ENCODE measurements around the gene CNTNAP3. TPM values are rescaled to one million over a fixed set of nuclear protein-coding genes. Genes with fewer than 3 reads are reported as not detected.
"Not testable (repeated sequence)": the region's sequence is repeated elsewhere in the genome, so short reads cannot be mapped to it uniquely, and the experiment has no call there.

Gene CNTNAP3
- not detected for total RNA-seq
- not detected for polyA plus RNA-seq

DNA sequence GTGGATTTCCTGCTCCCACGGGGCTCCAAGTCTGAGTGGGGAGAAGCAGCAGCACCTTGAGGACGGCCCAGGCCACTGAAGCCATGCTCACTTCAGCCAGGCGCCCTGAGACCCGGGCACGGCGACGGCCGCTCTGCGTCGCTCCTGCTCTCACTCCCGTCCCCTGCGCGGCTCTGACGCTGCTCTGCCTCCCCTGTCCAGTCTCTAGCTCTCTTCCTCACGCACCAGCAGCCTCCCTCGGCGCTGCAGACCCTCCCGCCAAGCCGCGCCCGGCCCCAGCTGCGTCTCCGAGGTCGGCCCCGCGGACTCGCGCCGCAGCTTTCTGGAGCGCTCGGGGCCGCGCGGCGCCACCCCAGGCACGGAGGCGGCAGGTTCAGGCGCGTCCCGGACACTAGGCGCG lies at the start of gene CNTNAP3:
CNTNAP3 (minus strand) TSS at position 188 of the 400 bp plus-strand sequence; CDS start at position 85, 103 bp downstream.
- H3K27ac ChIP-seq (ENCODE audit: low read depth, low read length); H3K4me1 ChIP-seq (ENCODE audit: insufficient read depth, low read length); DNase-seq; H3K36me3 ChIP-seq (ENCODE audit: insufficient read depth, low read length); CTCF ChIA-PET; H3K9me3 ChIP-seq (ENCODE audit: low read length); H3K27me3 ChIP-seq (ENCODE audit: insufficient read depth, low read length, poor library complexity, severe bottlenecking); H3K27me3 Mint-ChIP-seq; H3K4me3 Mint-ChIP-seq; H3K36me3 Mint-ChIP-seq; H3K9me3 Mint-ChIP-seq; H3K4me3 ChIP-seq (ENCODE audit: low read length); H3K4me1 Mint-ChIP-seq; POLR2A ChIA-PET; H3K27ac Mint-ChIP-seq: not testable (repeated sequence)

DNA sequence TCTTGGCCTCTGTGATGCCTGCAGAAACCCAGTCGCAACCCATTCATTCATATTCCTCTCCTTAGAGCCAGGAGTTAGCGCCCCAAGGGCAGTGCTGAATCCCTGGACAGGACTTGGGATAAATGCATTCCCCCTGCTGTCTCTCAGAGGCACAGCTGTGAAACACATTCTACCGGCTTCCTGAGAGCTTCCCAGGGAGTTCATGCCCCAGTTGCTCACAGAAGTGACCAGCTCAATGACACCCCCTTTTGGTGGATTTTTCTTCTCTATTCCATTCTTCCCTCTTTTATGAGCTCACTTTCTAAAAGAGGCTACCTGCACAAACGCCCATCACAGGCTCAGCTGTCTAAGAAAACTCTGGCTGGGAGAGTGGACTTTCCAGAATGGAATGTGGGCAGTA lies 8.0 kb downstream of the CNTNAP3 start:
- H3K36me3 Mint-ChIP-seq; DNase-seq; H3K36me3 ChIP-seq (ENCODE audit: insufficient read depth, low read length); H3K27ac ChIP-seq (ENCODE audit: low read depth, low read length); CTCF ChIA-PET; H3K27ac Mint-ChIP-seq; H3K4me3 Mint-ChIP-seq; H3K27me3 Mint-ChIP-seq; H3K27me3 ChIP-seq (ENCODE audit: insufficient read depth, low read length, poor library complexity, severe bottlenecking); H3K9me3 ChIP-seq (ENCODE audit: low read length); POLR2A ChIA-PET; H3K4me1 ChIP-seq (ENCODE audit: insufficient read depth, low read length); H3K4me3 ChIP-seq (ENCODE audit: low read length); H3K9me3 Mint-ChIP-seq; H3K4me1 Mint-ChIP-seq: not testable (repeated sequence)

DNA sequence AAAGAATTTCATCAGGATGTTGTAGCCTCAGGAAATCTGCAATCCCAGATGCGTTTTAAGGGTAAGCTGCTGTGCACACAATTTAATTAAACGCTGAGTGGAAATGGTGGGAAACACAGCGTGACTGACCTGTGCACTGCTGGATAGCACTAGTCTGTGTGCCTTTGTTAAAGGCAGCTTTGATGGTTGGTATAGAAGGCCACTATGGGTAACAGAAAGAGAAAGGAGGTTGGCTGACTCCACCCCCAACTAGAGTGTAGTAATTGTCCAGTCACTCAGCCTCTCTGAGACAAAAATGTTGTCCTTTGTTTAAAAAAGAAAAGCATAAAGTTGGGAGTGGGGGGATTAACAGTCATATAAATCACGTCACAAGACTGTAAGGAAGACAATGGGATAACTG lies 45.5 kb downstream of the CNTNAP3 start:
- H3K27ac Mint-ChIP-seq; H3K27me3 ChIP-seq (ENCODE audit: insufficient read depth, low read length, poor library complexity, severe bottlenecking); H3K4me1 Mint-ChIP-seq; H3K9me3 ChIP-seq (ENCODE audit: low read length); H3K27ac ChIP-seq (ENCODE audit: low read depth, low read length); DNase-seq; CTCF ChIA-PET; H3K36me3 Mint-ChIP-seq; H3K27me3 Mint-ChIP-seq; POLR2A ChIA-PET; H3K4me3 Mint-ChIP-seq; H3K9me3 Mint-ChIP-seq; H3K4me3 ChIP-seq (ENCODE audit: low read length); H3K36me3 ChIP-seq (ENCODE audit: insufficient read depth, low read length); H3K4me1 ChIP-seq (ENCODE audit: insufficient read depth, low read length): not testable (repeated sequence)

DNA sequence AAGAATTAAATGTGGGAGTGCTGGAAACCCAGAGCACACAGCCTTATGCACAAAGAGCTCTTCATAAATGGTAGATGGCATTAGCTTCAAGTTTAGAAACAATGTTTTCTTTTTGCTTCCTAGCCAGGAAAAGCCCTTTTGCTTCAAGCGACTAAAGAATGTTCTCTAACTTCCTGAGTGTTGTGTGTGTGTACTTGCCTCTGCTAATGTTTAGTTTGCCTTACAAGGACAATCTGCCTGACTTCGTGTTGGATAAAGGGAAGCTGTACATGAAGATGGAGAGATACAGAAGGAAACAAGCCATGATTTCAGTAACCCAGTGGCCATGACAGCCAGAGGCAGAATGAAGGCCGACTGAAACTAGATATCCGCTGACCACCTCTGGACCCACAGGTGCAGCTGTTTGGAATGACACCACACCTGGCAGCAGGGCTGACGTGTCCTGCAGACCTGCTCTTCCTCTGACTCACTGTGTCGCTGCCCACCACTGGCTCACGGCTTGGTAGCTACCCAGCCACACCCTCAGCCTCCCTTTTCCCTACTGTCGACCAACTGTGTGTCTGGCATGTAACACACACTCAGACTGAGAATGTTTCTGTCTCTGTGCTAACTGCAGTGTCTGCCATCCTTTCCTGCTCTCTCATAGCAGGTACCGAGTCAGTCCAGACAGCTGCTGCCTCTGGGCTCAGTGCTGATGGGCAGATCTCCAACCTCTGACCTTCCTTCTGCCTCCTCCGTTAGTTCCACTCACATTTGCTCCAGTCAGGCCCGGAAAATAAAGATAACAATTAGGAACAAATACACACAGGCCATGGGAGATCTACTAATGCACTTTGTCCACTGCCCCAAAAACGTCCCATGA lies 55.6 kb downstream of the CNTNAP3 start:
- POLR2A ChIA-PET; H3K4me3 Mint-ChIP-seq; H3K27ac ChIP-seq (ENCODE audit: low read depth, low read length); H3K9me3 Mint-ChIP-seq; H3K4me1 Mint-ChIP-seq; H3K27me3 ChIP-seq (ENCODE audit: insufficient read depth, low read length, poor library complexity, severe bottlenecking); H3K27me3 Mint-ChIP-seq; CTCF ChIA-PET; H3K4me3 ChIP-seq (ENCODE audit: low read length); H3K9me3 ChIP-seq (ENCODE audit: low read length); H3K4me1 ChIP-seq (ENCODE audit: insufficient read depth, low read length); H3K27ac Mint-ChIP-seq; DNase-seq; H3K36me3 ChIP-seq (ENCODE audit: insufficient read depth, low read length); H3K36me3 Mint-ChIP-seq: not testable (repeated sequence)

DNA sequence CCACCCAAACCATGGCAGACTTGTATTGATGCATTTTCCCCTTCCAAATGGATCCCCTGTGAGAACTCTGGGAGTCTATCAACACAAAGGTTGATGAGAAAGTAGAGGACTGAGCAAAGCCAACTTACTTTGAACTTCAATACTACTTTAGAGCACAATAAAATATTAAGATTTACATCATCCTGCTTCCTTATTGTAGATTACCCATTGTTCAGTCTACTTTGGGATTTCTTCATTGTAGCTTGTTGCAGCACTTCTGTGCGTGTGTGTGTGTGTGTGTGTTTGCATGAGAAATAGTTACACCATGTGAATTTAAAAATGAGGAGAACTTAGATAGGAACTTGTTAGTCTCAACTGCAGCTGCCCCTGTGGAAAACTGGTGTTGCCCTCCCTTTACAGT lies 72.0 kb downstream of the CNTNAP3 start:
- POLR2A ChIA-PET; H3K9me3 Mint-ChIP-seq; DNase-seq; H3K4me1 ChIP-seq (ENCODE audit: insufficient read depth, low read length); H3K9me3 ChIP-seq (ENCODE audit: low read length); H3K4me1 Mint-ChIP-seq; H3K27me3 ChIP-seq (ENCODE audit: insufficient read depth, low read length, poor library complexity, severe bottlenecking); CTCF ChIA-PET; H3K27ac Mint-ChIP-seq; H3K4me3 Mint-ChIP-seq; H3K36me3 ChIP-seq (ENCODE audit: insufficient read depth, low read length); H3K36me3 Mint-ChIP-seq; H3K27me3 Mint-ChIP-seq; H3K27ac ChIP-seq (ENCODE audit: low read depth, low read length); H3K4me3 ChIP-seq (ENCODE audit: low read length): not testable (repeated sequence)

DNA sequence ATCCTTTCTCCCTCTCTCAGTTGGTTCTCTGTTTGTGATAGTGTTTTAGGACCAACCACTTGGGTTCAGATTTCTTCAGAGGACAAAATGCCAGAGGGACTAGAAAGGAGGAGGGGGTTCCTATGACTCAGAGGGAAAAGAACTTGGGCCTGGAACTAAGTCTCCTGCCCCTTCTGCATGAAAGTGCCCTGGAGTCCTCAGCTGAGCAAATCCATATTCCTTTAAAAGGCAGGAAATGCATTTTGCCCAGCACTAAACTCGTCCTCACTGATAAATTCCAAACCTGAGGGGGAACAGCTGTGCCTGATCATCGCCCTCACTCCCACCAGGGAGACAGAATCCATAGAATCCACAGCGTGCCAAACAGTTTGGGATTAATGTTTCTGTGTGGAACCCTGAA lies 78.2 kb downstream of the CNTNAP3 start:
- H3K27ac ChIP-seq (ENCODE audit: low read depth, low read length); H3K4me1 Mint-ChIP-seq; H3K36me3 Mint-ChIP-seq; H3K27ac Mint-ChIP-seq; H3K4me3 Mint-ChIP-seq; H3K9me3 Mint-ChIP-seq; DNase-seq; H3K4me3 ChIP-seq (ENCODE audit: low read length); H3K27me3 ChIP-seq (ENCODE audit: insufficient read depth, low read length, poor library complexity, severe bottlenecking); CTCF ChIA-PET; H3K4me1 ChIP-seq (ENCODE audit: insufficient read depth, low read length); H3K36me3 ChIP-seq (ENCODE audit: insufficient read depth, low read length); H3K27me3 Mint-ChIP-seq; POLR2A ChIA-PET; H3K9me3 ChIP-seq (ENCODE audit: low read length): not testable (repeated sequence)

DNA sequence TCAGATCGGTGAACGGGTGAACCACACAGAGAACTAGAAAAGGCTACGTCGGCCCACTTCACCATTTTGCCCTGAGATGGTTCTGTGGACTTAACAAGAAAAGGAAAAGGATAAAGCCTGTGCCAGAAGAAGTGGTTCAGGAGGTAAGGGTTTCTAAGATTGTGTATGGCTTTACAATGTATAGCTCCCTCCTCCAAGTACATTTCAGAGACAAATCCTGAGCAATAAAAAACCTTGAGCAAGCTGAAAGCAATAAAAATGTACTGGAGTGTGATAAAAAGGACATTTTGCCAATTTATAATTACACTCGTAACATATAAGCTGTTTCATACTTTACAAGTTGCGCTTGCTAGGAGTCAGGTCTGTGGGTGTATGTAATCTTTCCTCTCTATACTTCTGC lies 81.3 kb downstream of the CNTNAP3 start:
- H3K4me1 ChIP-seq (ENCODE audit: insufficient read depth, low read length); H3K27me3 ChIP-seq (ENCODE audit: insufficient read depth, low read length, poor library complexity, severe bottlenecking); DNase-seq; H3K9me3 Mint-ChIP-seq; CTCF ChIA-PET; H3K36me3 ChIP-seq (ENCODE audit: insufficient read depth, low read length); H3K27me3 Mint-ChIP-seq; H3K9me3 ChIP-seq (ENCODE audit: low read length); H3K4me3 ChIP-seq (ENCODE audit: low read length); H3K27ac ChIP-seq (ENCODE audit: low read depth, low read length); H3K36me3 Mint-ChIP-seq; H3K4me1 Mint-ChIP-seq; H3K4me3 Mint-ChIP-seq; H3K27ac Mint-ChIP-seq; POLR2A ChIA-PET: not testable (repeated sequence)

DNA sequence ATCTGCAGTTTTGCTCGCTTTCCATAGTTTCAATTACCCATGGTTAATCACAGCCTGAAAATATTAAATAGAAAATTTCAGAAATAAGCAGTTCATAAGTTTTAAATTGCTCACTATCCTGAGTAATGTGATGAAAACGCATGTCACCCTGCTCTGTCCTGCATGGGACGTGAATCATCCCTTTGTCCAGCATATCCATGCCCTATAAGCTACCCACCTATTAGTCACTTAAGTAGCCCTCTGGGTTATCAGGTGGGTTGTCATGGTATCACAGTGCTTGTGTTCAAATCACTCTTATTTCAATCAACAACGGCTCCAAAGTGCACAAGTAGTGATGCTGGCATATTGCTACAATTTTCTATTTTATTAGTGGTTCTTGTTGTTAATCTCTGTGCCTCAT lies 82.1 kb downstream of the CNTNAP3 start:
- H3K36me3 ChIP-seq (ENCODE audit: insufficient read depth, low read length); H3K27me3 ChIP-seq (ENCODE audit: insufficient read depth, low read length, poor library complexity, severe bottlenecking); H3K9me3 ChIP-seq (ENCODE audit: low read length); H3K4me3 Mint-ChIP-seq; H3K4me1 Mint-ChIP-seq; H3K27ac Mint-ChIP-seq; DNase-seq; H3K27me3 Mint-ChIP-seq; H3K4me3 ChIP-seq (ENCODE audit: low read length); POLR2A ChIA-PET; CTCF ChIA-PET; H3K27ac ChIP-seq (ENCODE audit: low read depth, low read length); H3K36me3 Mint-ChIP-seq; H3K9me3 Mint-ChIP-seq; H3K4me1 ChIP-seq (ENCODE audit: insufficient read depth, low read length): not testable (repeated sequence)

DNA sequence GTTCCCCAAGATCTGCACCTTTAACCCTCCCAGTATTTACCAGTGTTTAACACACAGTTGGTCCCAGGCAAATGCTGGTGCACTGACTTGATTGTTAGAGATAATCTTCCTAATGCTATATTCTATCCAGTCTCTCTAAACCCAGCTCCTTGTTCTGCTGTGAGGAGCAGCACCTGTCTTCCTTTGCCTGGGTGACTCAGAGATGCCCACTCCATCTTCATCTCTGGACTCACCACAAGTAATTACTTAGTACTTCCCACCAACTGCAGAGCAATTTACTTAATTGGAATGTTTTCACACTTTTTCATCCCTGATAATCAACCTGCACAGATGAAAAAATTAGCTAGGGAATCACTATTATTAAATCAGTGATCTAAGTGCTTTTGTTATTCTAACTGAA lies 87.6 kb downstream of the CNTNAP3 start:
- H3K36me3 Mint-ChIP-seq; H3K4me3 Mint-ChIP-seq; H3K9me3 Mint-ChIP-seq; H3K4me1 Mint-ChIP-seq; H3K27me3 Mint-ChIP-seq; H3K27ac Mint-ChIP-seq; H3K27ac ChIP-seq (ENCODE audit: low read depth, low read length); H3K36me3 ChIP-seq (ENCODE audit: insufficient read depth, low read length); POLR2A ChIA-PET; H3K4me1 ChIP-seq (ENCODE audit: insufficient read depth, low read length); H3K27me3 ChIP-seq (ENCODE audit: insufficient read depth, low read length, poor library complexity, severe bottlenecking); H3K9me3 ChIP-seq (ENCODE audit: low read length); CTCF ChIA-PET; H3K4me3 ChIP-seq (ENCODE audit: low read length); DNase-seq: not testable (repeated sequence)

Data from CD8-positive, alpha-beta memory T cell (primary cell).